Subcutaneous abdominal adipose tissue (tissue), 5 donors: ENCODE data around the gene ZNF521.

Source experiments
- H3K27ac ChIP-seq: one replicate; pipeline ENCODE4 v1.7.0; 2013; ENCODE audit warnings: low read depth, mild to moderate bottlenecking, inconsistent platforms, low read length, moderate library complexity
- H3K27me3 ChIP-seq, 5 donors: one replicate each; pipeline ENCODE4 v1.7.0; 2013; ENCODE audit warnings: low read length in 5 of 5, inconsistent platforms in 1 of 5; ENCODE audit not compliant: control insufficient read depth in 5 of 5, insufficient read depth in 4 of 5
- H3K36me3 ChIP-seq, 5 donors: one replicate each; pipeline ENCODE4 v1.7.0; 2013; ENCODE audit warnings: low read length in 5 of 5; ENCODE audit not compliant: control insufficient read depth in 5 of 5, insufficient read depth in 5 of 5
- H3K4me1 ChIP-seq, 5 donors: one replicate each; pipeline ENCODE4 v1.7.0; 2013; ENCODE audit warnings: low read length in 5 of 5, mild to moderate bottlenecking in 3 of 5, moderate library complexity in 1 of 5; ENCODE audit not compliant: control insufficient read depth in 5 of 5, insufficient read depth in 5 of 5
- H3K4me3 ChIP-seq, 5 donors: one replicate each; pipeline ENCODE4 v1.7.0; 2013; ENCODE audit warnings: low read length in 5 of 5, low read depth in 1 of 5
- H3K9ac ChIP-seq, 5 donors: one replicate each; pipeline ENCODE4 v1.7.0; 2013; ENCODE audit warnings: low read length in 5 of 5, mild to moderate bottlenecking in 4 of 5, moderate library complexity in 3 of 5
- H3K9me3 ChIP-seq, 5 donors: one replicate each; pipeline ENCODE4 v1.7.0; 2013; ENCODE audit warnings: low read length in 5 of 5; ENCODE audit not compliant: control insufficient read depth in 5 of 5
- donor health status: healthy.
- donor health status: healthy.
- donor health status: healthy.
- donor health status: healthy.
- donor health status: healthy.

ZNF521 gene

DNA sequence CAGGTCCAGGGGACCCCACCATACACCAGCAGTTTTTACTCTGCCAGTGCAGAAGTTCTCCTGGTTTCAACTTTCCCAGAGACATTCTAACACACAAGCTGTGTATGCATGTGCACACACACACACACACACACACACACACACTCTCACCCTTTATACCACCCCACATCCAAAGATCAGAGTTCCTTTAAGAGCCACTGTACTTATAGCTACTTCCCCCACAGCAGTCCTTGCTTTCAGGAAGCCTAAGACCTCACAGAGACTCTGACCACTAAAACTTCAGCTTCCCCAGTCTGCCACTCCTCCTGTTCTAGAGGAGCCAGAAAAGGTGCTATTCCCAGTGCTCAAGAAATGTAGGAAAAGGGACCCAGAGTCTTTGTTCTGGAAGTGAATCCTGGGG lies 107.8 kb downstream of the ZNF521 start:
- H3K9me3 ChIP-seq = no peaks in the 10 kb centered on the region
- no peak overlapping the region for H3K9ac ChIP-seq
- H3K4me3 ChIP-seq = no peak overlapping the region
- H3K27ac ChIP-seq = no peak overlapping the region
- peaks cover 0 to 11% (median 4%) of the 10 kb centered on the region in 5 donors for H3K4me1 ChIP-seq
- no peaks in the 10 kb centered on the region for H3K36me3 ChIP-seq
- no peaks in the 10 kb centered on the region for H3K27me3 ChIP-seq

DNA sequence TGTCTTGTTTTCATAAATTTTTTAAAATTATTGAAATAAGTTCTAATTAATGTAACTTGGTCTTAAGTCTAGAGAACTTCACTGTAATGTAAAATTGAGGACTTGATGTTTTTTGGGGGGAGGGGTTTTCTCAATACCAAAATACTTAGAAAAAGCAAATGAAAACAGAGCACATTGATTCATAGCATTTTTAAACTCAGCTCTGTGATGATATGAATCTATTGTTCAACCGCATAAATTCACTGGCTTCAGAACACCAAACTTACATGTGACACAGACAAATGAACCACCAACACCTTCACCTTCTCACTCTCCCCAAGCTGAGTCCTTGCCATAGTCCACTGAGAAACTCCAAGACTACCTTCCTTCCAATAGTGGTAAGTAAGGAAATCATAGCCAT lies 108.2 kb downstream of the ZNF521 start:
- Histone ChIP-seq H3K27ac (no peak overlapping the region), H3K4me3 (no peak overlapping the region), H3K9me3 (no peaks in the 10 kb centered on the region), H3K4me1 (peaks cover 0 to 14% (median 5%) of the 10 kb centered on the region in 5 donors), H3K36me3 (no peaks in the 10 kb centered on the region), H3K27me3 (no peaks in the 10 kb centered on the region), H3K9ac (no peak overlapping the region)

DNA sequence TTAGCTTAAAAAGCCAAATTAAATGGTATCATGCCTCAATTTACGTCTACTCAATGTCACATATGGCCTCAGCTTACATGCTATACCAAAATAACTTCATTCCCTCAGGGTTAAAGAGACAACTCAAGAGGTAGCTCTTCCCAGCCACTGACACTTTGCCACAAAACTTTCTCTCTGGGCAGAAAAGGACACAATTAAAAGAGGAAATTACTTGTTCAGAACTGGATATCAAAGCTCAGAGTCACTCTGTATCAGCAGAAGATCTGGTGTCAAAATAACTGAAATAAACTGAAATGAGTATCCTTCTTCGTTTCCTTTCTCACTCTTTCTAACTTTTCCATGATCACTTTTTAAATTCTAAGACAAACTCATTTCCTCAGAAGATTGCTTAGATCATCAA lies 108.7 kb downstream of the ZNF521 start:
- H3K36me3 ChIP-seq = no peaks in the 10 kb centered on the region
- no peak overlapping the region for H3K4me3 ChIP-seq
- H3K27ac ChIP-seq = no peak overlapping the region
- H3K9me3 ChIP-seq = no peaks in the 10 kb centered on the region
- no peak overlapping the region for H3K9ac ChIP-seq
- no peaks in the 10 kb centered on the region for H3K27me3 ChIP-seq
- peaks cover 0 to 16% (median 5%) of the 10 kb centered on the region in 5 donors for H3K4me1 ChIP-seq

DNA sequence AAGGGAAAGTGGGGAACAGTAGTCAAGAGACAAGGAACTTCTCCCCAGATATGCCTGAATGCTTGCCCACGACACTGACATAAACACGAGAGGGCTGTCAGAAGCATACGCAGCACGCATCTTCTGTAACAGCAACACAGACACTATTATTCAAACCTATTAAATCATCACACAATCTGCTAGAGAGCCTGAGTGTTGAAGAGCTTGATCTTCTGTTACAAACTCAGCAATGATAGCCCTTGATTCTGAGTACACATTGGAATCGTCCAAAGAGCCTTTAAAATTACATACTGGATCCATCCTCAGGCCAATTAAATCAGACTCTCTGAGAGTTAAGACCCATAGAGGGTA lies 111.6 kb downstream of the ZNF521 start:
- Histone ChIP-seq H3K4me3 (no peak overlapping the region), H3K9ac (no peak overlapping the region), H3K27me3 (no peaks in the 10 kb centered on the region), H3K27ac (no peak overlapping the region), H3K4me1 (peaks cover 0 to 16% (median 5%) of the 10 kb centered on the region in 5 donors), H3K9me3 (no peaks in the 10 kb centered on the region), H3K36me3 (no peaks in the 10 kb centered on the region)

DNA sequence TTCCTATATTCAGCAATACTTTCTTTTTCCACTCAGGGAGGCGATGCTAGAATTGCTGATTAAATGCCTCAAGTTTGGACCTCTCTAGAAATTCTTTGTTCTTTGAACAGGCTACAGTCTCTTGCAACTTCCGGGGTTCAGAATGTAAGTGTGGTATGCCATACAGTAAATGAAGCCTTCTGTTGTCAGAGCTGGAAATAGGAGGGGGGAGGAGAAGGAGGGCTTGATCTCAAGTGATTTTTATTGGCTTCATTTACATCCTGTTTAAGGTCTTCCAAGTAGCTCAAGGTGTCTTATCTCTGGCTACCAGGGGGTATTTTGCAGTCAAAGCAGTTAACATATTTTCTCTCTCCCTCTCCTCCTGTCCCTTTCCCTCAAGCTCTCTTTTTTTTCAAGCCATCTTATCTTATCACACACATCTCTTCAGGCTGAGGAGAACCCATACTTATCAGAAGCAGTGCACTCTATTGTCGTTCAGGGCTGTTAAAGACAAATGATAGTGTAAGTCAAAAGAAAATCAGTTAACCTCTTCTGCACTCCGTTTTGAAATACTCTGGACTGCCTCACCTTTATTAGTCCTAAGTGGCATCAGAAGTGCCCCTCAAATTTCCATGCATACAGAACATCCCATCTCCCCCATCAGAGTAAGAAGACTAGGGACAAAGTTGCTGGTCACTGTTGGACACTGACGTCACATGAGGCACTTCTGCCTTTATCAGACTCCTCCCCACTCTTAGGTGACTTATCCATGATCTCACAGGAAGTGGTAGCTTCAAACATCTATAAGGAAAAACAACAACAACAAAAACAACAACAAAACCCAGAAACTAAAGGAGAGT lies 112.2 kb downstream of the ZNF521 start:
- H3K4me1 ChIP-seq = peaks cover 0 to 16% (median 5%) of the 10 kb centered on the region in 5 donors
- H3K36me3 ChIP-seq = no peaks in the 10 kb centered on the region
- H3K9me3 ChIP-seq = no peaks in the 10 kb centered on the region
- peak overlapping the region; percentile 26 for H3K27ac ChIP-seq
- no peaks in the 10 kb centered on the region for H3K27me3 ChIP-seq
- no peak overlapping the region for H3K9ac ChIP-seq
- no peak overlapping the region for H3K4me3 ChIP-seq

DNA sequence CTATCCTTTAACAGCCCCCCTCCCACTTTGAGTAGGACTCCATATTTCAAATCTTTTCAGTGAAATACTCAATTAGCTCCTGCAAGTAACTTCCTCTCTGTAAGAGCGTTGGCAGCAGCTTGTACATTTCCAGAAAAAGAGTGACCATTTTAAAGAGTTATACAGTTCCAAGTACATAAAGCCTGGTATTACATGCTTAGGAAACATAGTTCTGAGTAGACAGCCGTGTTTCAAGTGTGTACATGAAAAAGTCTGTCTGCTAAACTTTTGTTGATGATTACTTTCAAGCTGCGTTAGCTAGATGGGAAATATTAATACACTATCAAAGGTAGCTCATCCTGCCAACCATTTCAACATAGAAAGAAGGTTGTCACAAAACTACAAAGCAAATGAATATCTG lies 112.8 kb downstream of the ZNF521 start:
- Histone ChIP-seq H3K4me3 (no peak overlapping the region), H3K36me3 (no peaks in the 10 kb centered on the region), H3K9me3 (no peaks in the 10 kb centered on the region), H3K9ac (no peak overlapping the region), H3K4me1 (peaks cover 0 to 16% (median 5%) of the 10 kb centered on the region in 5 donors), H3K27me3 (no peaks in the 10 kb centered on the region), H3K27ac (peak overlapping the region; percentile 26)

DNA sequence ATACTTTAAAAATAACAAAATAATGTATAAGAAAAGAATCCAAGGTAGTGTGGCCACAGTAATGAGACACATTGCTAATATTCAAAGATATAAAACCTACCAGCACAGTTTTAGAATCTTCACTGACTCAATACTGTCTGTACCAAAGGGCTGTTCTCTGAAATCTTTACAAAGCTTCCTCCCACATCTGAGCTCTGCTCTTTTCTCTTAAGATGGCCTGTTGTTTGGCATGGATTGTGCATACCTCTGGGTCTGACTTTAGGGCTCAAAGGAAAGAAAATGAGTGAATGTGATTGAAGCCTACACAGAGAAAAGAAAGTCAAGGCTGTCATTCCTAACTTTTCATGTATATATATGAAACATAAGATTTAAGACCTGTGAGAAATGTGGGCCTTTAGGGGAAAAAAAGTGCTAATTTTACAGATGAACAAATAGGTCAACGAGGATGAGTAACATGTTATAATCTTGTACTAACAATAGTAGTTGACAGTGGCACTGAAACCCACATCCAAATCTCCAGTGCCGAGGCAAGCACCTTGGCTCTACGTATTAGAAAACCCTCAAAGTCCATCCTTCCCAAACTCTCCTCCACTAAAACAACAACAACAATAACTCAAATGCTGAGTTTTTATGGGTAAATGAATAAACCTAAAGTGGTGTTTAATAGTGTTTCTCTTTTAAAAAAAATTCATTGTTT lies 114.2 kb downstream of the ZNF521 start:
- H3K9me3 ChIP-seq = no peaks in the 10 kb centered on the region
- H3K4me1 ChIP-seq = peaks cover 0 to 21% (median 10%) of the 10 kb centered on the region in 5 donors
- no peak overlapping the region for H3K27ac ChIP-seq
- no peak overlapping the region for H3K4me3 ChIP-seq
- no peaks in the 10 kb centered on the region for H3K27me3 ChIP-seq
- no peak overlapping the region for H3K9ac ChIP-seq
- H3K36me3 ChIP-seq = no peaks in the 10 kb centered on the region

DNA sequence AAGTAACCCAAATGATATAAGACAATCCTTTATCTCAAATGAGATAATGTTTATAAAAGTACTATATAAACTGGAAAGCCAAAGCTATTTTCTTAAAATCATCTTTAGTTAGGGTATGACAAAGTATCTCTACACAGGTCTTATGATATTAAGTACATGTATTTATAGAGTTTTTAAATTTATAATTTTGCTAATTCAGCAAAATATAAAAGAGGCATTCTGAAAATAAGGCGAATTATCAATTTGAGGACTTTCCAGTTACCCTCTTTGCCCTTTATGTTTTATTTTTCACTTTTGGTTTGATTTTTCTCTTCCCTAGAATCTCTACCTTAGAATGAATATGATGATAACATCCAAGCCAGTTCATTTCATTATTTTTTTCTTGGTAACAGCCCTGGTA lies 115.2 kb downstream of the ZNF521 start:
- Histone ChIP-seq H3K4me1 (peaks cover 0 to 24% (median 10%) of the 10 kb centered on the region in 5 donors), H3K36me3 (no peaks in the 10 kb centered on the region), H3K9me3 (no peaks in the 10 kb centered on the region), H3K27me3 (no peaks in the 10 kb centered on the region), H3K9ac (no peak overlapping the region), H3K4me3 (no peak overlapping the region), H3K27ac (no peak overlapping the region)

DNA sequence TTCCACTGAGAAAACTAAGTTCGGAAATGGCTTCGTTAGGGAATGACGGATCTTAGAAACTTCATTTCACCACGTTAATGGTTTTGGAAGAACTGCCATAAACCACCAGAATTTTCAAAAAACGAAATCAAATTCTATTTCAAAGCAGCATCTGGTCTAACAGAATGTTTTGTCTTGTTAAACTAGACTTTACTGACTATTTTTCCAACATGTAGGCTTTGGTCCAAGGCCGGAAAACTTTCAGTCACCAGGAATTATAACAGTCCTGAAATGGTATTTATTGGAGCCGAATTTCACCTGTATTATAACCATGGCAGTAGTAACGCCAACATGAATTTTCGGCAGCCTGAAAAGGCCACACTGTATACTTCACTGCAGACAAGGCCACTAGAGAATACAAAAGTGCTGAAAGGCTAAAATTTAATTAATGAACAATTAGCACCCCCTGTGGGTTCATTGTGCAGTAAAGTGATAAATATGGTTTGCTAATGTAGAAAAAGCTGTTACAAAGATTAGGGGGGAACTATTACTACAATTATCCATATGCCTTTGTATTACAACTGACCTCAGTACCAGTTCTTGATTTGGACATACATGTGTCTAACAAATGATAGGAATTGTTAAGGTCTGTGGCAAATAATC lies 116.4 kb downstream of the ZNF521 start:
- H3K9ac ChIP-seq = no peak overlapping the region
- H3K4me1 ChIP-seq = peaks cover under 1 to 35% (median 21%) of the 10 kb centered on the region in 5 donors
- H3K9me3 ChIP-seq = no peaks in the 10 kb centered on the region
- H3K27me3 ChIP-seq = no peaks in the 10 kb centered on the region
- no peak overlapping the region for H3K27ac ChIP-seq
- no peak overlapping the region for H3K4me3 ChIP-seq
- no peaks in the 10 kb centered on the region for H3K36me3 ChIP-seq
